Keratinocyte (primary cell): ENCODE data around the gene IVNS1ABP.
"Not testable (repeated sequence)": the region's sequence is repeated elsewhere in the genome, so short reads cannot be mapped to it uniquely, and the experiment has no call there.

Experiments used
- CTCF ChIP-seq, 3 experiments: IDR thresholded peaks in 1 of 3; conservative IDR thresholded peaks in 1 of 3; optimal IDR thresholded peaks in 1 of 3; 2 replicates in 2 of 3; 3 replicates in 1 of 3; pipeline versions ENCODE3 to v1.5.1; 2011; ENCODE audit warnings: low read length in 3 of 3, mild to moderate bottlenecking in 3 of 3, moderate library complexity in 2 of 3, control low read depth in 1 of 3, inconsistent platforms in 1 of 3; ENCODE audit not compliant: insufficient read depth in 2 of 3; ENCODE audit errors: extremely low read depth in 1 of 3
- EZH2 ChIP-seq: IDR thresholded peaks from one replicate; pipeline ENCODE4 v1.6.1; 2012; ENCODE audit warnings: inconsistent platforms, mild to moderate bottlenecking, low read length, moderate library complexity

- TF ChIP-seq CTCF (optimal IDR thresholded peaks at IDR 0.05 in 1 of 3, IDR thresholded peaks at IDR 0.05 in 1 of 3, conservative IDR thresholded peaks at IDR 0.05 in 1 of 3; ENCODE audit: extremely low read depth in 1 of 3, insufficient read depth in 2 of 3, low read length in 3 of 3); EZH2: not testable (repeated sequence)
These were observed 59.7 kb downstream of the IVNS1ABP start for GRCh38 chr1:185257116-185257949.
